ENCODE data around the gene RARRES1.

GRCh38 chr3:158651192-158651591, 81.1 kb downstream of the RARRES1 start:
- no peak for TF ChIP-seq CTCF (conservative IDR thresholded peaks at IDR 0.05; ENCODE audit: low read depth in 2 of 2)
- TF ChIP-seq ETS1 (IDR thresholded peaks at IDR 0.05): no peak

Measured in GM23338 (cell line).